Ascending aorta (tissue), 2 donors: ENCODE results near the gene EGFR. TPM values are rescaled to one million over a fixed set of nuclear protein-coding genes. Genes with fewer than 3 reads are reported as not detected.

Experiments used
- DNase-seq, 2 donors: peaks; one replicate each; pipeline ENCODE4 v3.0.0-alpha.2; 2019; ENCODE audit warnings: low spot score in 2 of 2
- H3K27ac ChIP-seq, 2 donors: fragments of 200-600 bp; sonication (generic); one replicate each; pipeline ENCODE4 v1.5.1; 2016 to 2017; ENCODE audit warnings: mild to moderate bottlenecking in 1 of 2
- H3K27me3 ChIP-seq: fragments of 200-600 bp; sonication (generic); one replicate; pipeline ENCODE4 v1.5.1; 2017
- H3K36me3 ChIP-seq, 2 donors: fragments of 200-600 bp; sonication (generic); one replicate each; pipeline ENCODE4 v1.5.1; 2016
- H3K4me1 ChIP-seq, 2 donors: fragments of 200-600 bp; sonication (generic); one replicate each; pipeline ENCODE4 v1.5.1; 2016 to 2017; ENCODE audit warnings: mild to moderate bottlenecking in 1 of 2
- H3K4me3 ChIP-seq, 2 donors: fragments of 200-600 bp; sonication (generic); one replicate each; pipeline ENCODE4 v1.5.1; 2016 to 2017; ENCODE audit warnings: mild to moderate bottlenecking in 1 of 2
- H3K9me3 ChIP-seq, 2 donors: fragments of 200-600 bp; sonication (generic); one replicate each; pipeline ENCODE4 v1.5.1; 2016
- intact Hi-C: fragments of 100-400 bp; cut with DNase I; formaldehyde crosslinking; loops from one replicate; pipeline ENCODE4 v1.15.1; 2023
- total RNA-seq: library from RNA; depleted of rRNA; stranded (reverse); fragments of >200 nt; gene quantifications from one replicate; pipeline ENCODE4 v1.1.0, GENCODE V29; 2016
- TF ChIP-seq, protein P1 (sequence below), 3 experiments: fragments of 200-600 bp in 2 of 3; fragments of 450-650 bp in 1 of 3; sonication (generic) in 2 of 3; IDR thresholded peaks; one replicate each; pipeline ENCODE4 v1.5.1; 2016 to 2019; ENCODE audit warnings: antibody characterized with exemption in 3 of 3, mild to moderate bottlenecking in 1 of 3, moderate library complexity in 1 of 3

EGFR gene
- total RNA-seq, 1 donor from 2014 or later = 33.8 TPM

DNA sequence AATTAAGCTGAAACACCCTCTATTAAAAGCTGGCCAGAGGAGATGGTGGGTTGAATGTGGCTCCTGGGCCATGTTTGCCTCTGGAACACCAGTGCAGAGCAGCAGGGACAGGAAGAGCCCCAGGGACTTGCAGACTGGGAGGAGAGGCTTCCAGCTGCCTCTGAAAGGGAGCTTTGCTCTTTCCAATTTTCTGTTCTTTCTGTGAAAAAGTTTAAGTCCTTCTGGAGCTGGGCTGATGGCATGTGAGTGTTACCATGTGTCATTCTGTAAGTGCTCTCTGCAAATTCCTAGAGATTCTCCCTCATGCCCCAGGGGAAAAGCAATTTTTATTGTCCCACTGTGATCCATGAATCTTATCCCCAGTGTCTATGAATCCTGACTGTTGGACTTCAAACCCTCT, 233.6 kb downstream of the EGFR start:
- Histone ChIP-seq H3K4me1 (peaks cover 0 to 7% of the 10 kb centered on the region in 2 donors), H3K27ac (no peak overlapping the region), H3K36me3 (no peaks in the 10 kb centered on the region), H3K9me3 (no peaks in the 10 kb centered on the region), H3K27me3 (no peaks in the 10 kb centered on the region), H3K4me3 (no peak overlapping the region)
- intact Hi-C loops = loop anchor here (10.0 kb wide), 2 partner anchors 188 to 318 kb away; no protein-coding TSS in a partner anchor
- no peak for DNase-seq
- TF ChIP-seq, protein P1, sequence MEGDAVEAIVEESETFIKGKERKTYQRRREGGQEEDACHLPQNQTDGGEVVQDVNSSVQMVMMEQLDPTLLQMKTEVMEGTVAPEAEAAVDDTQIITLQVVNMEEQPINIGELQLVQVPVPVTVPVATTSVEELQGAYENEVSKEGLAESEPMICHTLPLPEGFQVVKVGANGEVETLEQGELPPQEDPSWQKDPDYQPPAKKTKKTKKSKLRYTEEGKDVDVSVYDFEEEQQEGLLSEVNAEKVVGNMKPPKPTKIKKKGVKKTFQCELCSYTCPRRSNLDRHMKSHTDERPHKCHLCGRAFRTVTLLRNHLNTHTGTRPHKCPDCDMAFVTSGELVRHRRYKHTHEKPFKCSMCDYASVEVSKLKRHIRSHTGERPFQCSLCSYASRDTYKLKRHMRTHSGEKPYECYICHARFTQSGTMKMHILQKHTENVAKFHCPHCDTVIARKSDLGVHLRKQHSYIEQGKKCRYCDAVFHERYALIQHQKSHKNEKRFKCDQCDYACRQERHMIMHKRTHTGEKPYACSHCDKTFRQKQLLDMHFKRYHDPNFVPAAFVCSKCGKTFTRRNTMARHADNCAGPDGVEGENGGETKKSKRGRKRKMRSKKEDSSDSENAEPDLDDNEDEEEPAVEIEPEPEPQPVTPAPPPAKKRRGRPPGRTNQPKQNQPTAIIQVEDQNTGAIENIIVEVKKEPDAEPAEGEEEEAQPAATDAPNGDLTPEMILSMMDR (IDR thresholded peaks at IDR 0.05) = no peak

DNA sequence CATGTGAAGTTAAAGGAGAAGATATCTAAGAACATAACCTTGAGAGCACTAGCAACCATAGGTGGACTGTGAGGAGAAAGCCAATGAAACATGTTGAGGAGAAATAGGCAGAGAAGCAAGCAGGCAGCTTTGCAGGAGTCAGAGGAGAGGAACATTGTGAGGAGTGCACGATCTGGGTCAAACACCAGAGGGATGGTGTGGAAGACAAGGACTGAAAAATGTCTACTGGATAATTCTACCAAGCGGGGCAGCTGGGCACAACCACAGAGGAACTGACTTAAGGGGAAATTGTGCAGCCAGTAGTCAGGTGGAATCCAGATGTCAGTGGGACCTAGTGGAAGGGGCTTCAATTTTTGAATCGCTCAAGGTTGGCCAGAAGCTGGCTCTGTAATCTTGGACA, 234.4 kb downstream of the EGFR start:
- TF ChIP-seq, protein P1 (IDR thresholded peaks at IDR 0.05) = no peak

DNA sequence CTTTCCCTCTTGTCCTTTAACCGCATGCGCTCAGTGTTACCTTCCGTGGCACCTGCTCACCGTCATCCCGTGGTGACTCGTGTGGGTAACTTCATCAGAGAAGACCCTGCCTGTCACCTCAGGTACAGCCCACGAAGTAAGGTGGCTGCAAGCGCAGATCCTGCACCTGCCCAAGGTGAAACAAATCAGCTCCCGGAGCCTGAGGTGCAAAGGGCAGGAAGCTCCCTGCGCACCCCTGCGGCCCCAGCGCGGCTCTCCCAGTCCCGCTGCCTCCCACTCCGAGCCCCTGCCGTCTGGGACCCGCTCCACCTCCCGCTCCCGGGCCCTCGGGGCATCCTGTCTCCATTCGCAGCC, 235.4 kb downstream of the EGFR start:
- intact Hi-C loops = loop anchor here (2.0 to 10.0 kb wide), 3 partner anchors 189 to 319 kb away; partner anchors contain the start of gene EGFR
- H3K36me3 ChIP-seq = no peaks in the 10 kb centered on the region
- TF ChIP-seq, protein P1 (IDR thresholded peaks at IDR 0.05) = no peak
- no peaks in the 10 kb centered on the region for H3K27me3 ChIP-seq
- no peak overlapping the region for H3K27ac ChIP-seq
- peak overlapping the region; percentile 71 to 74 for H3K4me3 ChIP-seq
- DNase-seq = peak in 1 of 2 donors; percentile 57
- H3K9me3 ChIP-seq = no peaks in the 10 kb centered on the region
- peaks cover 0 to 7% of the 10 kb centered on the region in 2 donors for H3K4me1 ChIP-seq

More for the DNA sequence above, 234.4 kb downstream of the EGFR start:
- Histone ChIP-seq H3K27me3 (no peaks in the 10 kb centered on the region), H3K4me3 (no peak overlapping the region), H3K4me1 (peaks cover 0 to 7% of the 10 kb centered on the region in 2 donors), H3K9me3 (no peaks in the 10 kb centered on the region), H3K36me3 (no peaks in the 10 kb centered on the region), H3K27ac (no peak overlapping the region)
- intact Hi-C loops = loop anchor here (10.0 kb wide), 2 partner anchors 188 to 318 kb away; no protein-coding TSS in a partner anchor
- DNase-seq = no peak

DNA sequence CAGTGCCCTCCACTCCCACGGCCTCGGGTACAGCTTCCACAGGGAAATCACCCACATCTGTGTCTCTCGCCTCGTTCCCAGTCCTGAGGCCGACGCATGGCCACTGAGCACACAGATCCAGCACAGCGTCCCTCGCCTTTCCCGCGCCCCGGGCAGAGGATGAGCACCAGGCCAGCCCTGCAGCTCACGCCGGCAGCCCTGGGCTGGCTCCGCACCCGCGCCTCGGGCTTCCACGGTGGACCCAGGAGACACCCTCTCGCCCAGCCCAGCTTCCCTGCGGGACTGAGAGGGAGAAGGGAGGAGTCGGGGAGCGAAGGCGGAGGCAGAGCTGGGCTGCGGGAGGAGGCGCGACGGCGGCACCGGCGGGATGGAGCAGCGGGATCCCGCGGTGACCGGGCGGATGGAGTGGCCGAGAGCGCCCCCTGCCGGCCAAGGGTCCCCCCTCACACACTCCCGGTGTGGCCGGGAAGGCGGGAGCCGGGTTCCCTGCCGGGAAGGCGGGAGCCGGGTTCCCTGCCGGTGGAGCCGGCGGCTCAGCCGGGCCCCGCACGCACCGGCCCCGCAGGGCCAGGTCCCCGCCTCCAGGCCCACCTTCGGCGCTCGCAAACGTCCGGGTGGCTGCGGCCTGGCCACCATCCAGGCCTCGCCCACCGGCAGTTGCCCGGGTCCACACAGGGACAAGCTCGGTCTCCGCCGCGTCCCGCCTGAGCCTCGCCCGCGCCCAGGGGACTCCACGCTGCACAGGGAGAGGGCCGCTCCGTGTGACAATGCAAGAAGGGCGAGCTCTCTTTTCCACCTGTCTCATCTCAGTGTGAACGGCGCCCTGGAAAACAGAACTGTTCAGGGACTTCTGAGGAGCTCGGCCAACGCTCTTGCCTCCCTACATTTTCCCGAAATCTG, 236.0 kb downstream of the EGFR start:
- H3K36me3 ChIP-seq = no peaks in the 10 kb centered on the region
- H3K27me3 ChIP-seq = no peaks in the 10 kb centered on the region
- peak; percentile 13 to 90 for DNase-seq
- no peaks in the 10 kb centered on the region for H3K9me3 ChIP-seq
- TF ChIP-seq, protein P1 (IDR thresholded peaks at IDR 0.05) = peak; percentile 84 to 91 (median 87)
- H3K4me1 ChIP-seq = peaks cover 0 to 7% of the 10 kb centered on the region in 2 donors
- peak overlapping the region; percentile 6 to 23 for H3K27ac ChIP-seq
- intact Hi-C loops = loop anchor here (1.0 to 10.0 kb wide), 6 partner anchors 190 to 481 kb away; partner anchors contain the start of gene EGFR
- H3K4me3 ChIP-seq = peak overlapping the region; percentile 71 to 74

DNA sequence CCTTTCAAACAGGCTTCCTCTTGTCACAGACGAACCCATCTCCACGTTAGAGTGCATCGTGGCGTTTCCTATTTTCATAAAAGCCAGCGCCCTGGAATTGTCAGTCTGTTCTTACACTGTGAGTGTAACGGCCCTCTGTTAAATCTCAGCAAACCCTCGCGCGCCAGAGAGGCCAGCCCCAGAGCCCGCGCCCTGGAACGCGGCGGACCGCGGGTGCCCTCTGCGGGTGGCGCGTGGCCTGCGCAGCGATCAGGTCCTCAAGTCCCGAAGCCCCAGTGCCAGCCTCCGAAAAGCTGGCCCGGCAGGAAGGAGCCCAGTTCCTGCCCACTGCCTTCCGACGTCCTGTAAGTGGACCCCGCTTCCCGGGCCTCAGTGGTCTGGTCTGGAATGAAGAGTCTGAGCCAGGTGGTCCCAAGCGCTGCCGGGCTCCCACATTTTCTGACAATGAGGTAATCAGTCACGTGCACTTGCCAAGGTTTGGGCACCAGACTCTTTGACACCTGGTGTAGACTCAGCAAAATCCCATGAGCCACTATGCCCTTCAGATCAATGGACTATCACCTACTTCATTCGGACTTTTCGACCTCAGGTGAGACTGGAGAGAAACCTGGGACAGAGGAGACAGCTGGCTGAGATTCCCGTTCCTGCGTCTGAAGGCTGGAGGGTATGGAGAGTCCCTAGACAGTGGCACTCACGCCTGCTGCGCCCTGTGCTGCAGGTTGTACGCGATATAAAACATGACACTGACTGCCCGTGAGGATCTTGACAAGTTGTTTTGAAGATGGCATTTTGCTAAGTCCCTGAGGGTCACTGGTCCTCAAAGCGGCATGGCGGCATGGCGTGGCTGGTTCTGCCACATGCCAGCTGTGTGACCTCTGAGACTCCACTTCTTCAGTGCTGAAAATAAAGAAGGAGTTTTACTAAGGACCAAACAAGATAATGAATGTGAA, 237.0 kb downstream of the EGFR start:
- peaks cover 0 to 7% of the 10 kb centered on the region in 2 donors for H3K4me1 ChIP-seq
- peak overlapping the region; percentile 71 to 74 for H3K4me3 ChIP-seq
- peak in 1 of 2 donors; percentile 92 for DNase-seq
- H3K36me3 ChIP-seq = no peaks in the 10 kb centered on the region
- intact Hi-C loops = loop anchor here (1.0 to 10.0 kb wide), 6 partner anchors 191 to 481 kb away; partner anchors contain the start of gene EGFR
- peak overlapping the region; percentile 6 to 23 for H3K27ac ChIP-seq
- TF ChIP-seq, protein P1 (IDR thresholded peaks at IDR 0.05) = peak; percentile 88 to 96 (median 96)
- H3K27me3 ChIP-seq = no peaks in the 10 kb centered on the region
- H3K9me3 ChIP-seq = no peaks in the 10 kb centered on the region
